ENCODE measurements around the gene PRSS22.
A peak's percentile ranks its signal among the peaks of the same experiment; 100 is the strongest.

Gene PRSS22

GRCh38 chr16:2879854-2880508 is 22.0 kb upstream of the PRSS22 start:
- DNase-seq = no peak

GRCh38 chr16:2874912-2875362 is 17.0 kb upstream of the PRSS22 start:
- peak; percentile 62 for DNase-seq

- no peak for DNase-seq
Observed at GRCh38 chr16:2874032-2874911, 16.3 kb upstream of the PRSS22 start.

GRCh38 chr16:2871926-2872325 is 14.0 kb upstream of the PRSS22 start:
- DNase-seq = no peak

GRCh38 chr16:2867987-2868789 is 10.2 kb upstream of the PRSS22 start:
- peak; percentile 76 for DNase-seq

- DNase-seq = no peak
Observed at GRCh38 chr16:2867661-2867986, 9.7 kb upstream of the PRSS22 start.

- DNase-seq = no peak
Observed at GRCh38 chr16:2866431-2866830, 8.5 kb upstream of the PRSS22 start.

GRCh38 chr16:2865651-2866050 is 7.7 kb upstream of the PRSS22 start:
- no peak for DNase-seq

- no peak for DNase-seq
Observed at GRCh38 chr16:2860826-2861567, 3.0 kb upstream of the PRSS22 start.

- DNase-seq = no peak
Observed at GRCh38 chr16:2859686-2860265, 1.8 kb upstream of the PRSS22 start.

GRCh38 chr16:2858245-2859025 is 465 bp upstream of the PRSS22 start:
- DNase-seq = no peak

- DNase-seq = no peak
Observed at GRCh38 chr16:2856686-2857450, 1.1 kb downstream of the PRSS22 start.

- no peak for DNase-seq
Observed at GRCh38 chr16:2856061-2856670, 1.8 kb downstream of the PRSS22 start.

- DNase-seq = no peak
Observed at GRCh38 chr16:2855536-2855935, 2.4 kb downstream of the PRSS22 start.

GRCh38 chr16:2854700-2855309 is 3.2 kb downstream of the PRSS22 start:
- DNase-seq = no peak

GRCh38 chr16:2853531-2854073 is 4.4 kb downstream of the PRSS22 start:
- DNase-seq = no peak

GRCh38 chr16:2852731-2853507 is 5.1 kb downstream of the PRSS22 start:
- no peak for DNase-seq

GRCh38 chr16:2852003-2852730 is 5.8 kb downstream of the PRSS22 start:
- no peak for DNase-seq
